HepG2 (cell line): ENCODE results near the gene KLHL18. TPM values are rescaled to one million over a fixed set of nuclear protein-coding genes. Genes with fewer than 3 reads are reported as not detected.
A peak's percentile ranks its signal among the peaks of the same experiment; 100 is the strongest.

Source experiments
- ATAC-seq: fragments of 200-7000 bp; cut with Tn5 transposase; 3 replicates; pipeline ENCODE4 v1.9.1; 2020; ENCODE audit warnings: mild to moderate bottlenecking, moderate library complexity
- BruUV-seq: library from RNA; stranded (reverse); fragments of 400-500 nt; replicated peaks from 2 replicates; lab custom pipeline; 2021; lab: Mats Ljungman, UMichigan
- CTCF ChIA-PET: fragments of 300-600 bp; formaldehyde crosslinking; extraction: SDS; loops from one replicate; lab custom pipeline; 2021; ENCODE audit warnings: low total read pairs, inconsistent platforms, low intra/inter-chr PET ratio; lab: Yijun Ruan, JAX
- POLR2A ChIA-PET: fragments of 350-600 bp; sonication (Branson Sonifier 250); formaldehyde crosslinking; loops from one replicate; lab custom pipeline; 2020; ENCODE audit warnings: antibody characterized with exemption, inconsistent platforms; lab: Yijun Ruan, JAX
- DNase-seq: peaks from one replicate; pipeline ENCODE4 v3.0.0-alpha.2; 2015; ENCODE audit warnings: low spot score
- FAIRE-seq: peaks from 3 replicates; lab custom pipeline; 2011; peaks lifted over from hg19 to GRCh38; lab: Jason Lieb, UNC
- H2AFZ ChIP-seq: one replicate; pipeline ENCODE4 v1.6.1; 2011; ENCODE audit warnings: low read length, inconsistent platforms
- H3K27ac ChIP-seq: fragments of 300-600 bp; 3 replicates; pipeline ENCODE4 v1.8.0; 2011; ENCODE audit warnings: mixed run types, mild to moderate bottlenecking, mixed read lengths, low read length, inconsistent platforms; ENCODE audit not compliant: insufficient read depth; ENCODE audit errors: extremely low read length
- H3K27me3 ChIP-seq, 2 experiments: fragments of 200-600 bp in 1 of 2; 2 replicates in 1 of 2; 3 replicates in 1 of 2; pipeline versions ENCODE4 v1.6.0 to v1.8.0; 2011; ENCODE audit warnings: low read length in 2 of 2, mild to moderate bottlenecking in 2 of 2, moderate library complexity in 2 of 2, inconsistent platforms in 1 of 2; ENCODE audit not compliant: insufficient read depth in 2 of 2, control insufficient read depth in 1 of 2
- H3K36me3 ChIP-seq, 2 experiments: fragments of 200-600 bp in 1 of 2; replicated peaks in 1 of 2; 2 replicates in 1 of 2; 3 replicates in 1 of 2; pipeline versions ENCODE4 v1.5.1 to v1.8.0; 2011; ENCODE audit warnings: low read length in 2 of 2, inconsistent platforms in 1 of 2; ENCODE audit not compliant: insufficient read depth in 2 of 2, control insufficient read depth in 1 of 2
- H3K4me1 ChIP-seq: 2 replicates; pipeline ENCODE4 v1.5.1; 2012; ENCODE audit warnings: low read length, inconsistent platforms; ENCODE audit not compliant: insufficient read depth
- H3K4me2 ChIP-seq: 2 replicates; pipeline ENCODE4 v1.6.0; 2011; ENCODE audit warnings: low read depth, low read length, inconsistent platforms
- H3K4me3 ChIP-seq, 3 experiments: fragments of 200-600 bp in 1 of 3; sonication (generic), shearing (Covaris generic) in 1 of 3; replicated peaks in 1 of 3; 2 replicates each; pipeline ENCODE4 v1.5.1; 2011 to 2016; ENCODE audit warnings: low read length in 3 of 3, inconsistent platforms in 2 of 3, low read depth in 2 of 3, mild to moderate bottlenecking in 2 of 3, control low read depth in 1 of 3, mixed read lengths in 1 of 3; ENCODE audit not compliant: insufficient read depth in 1 of 3
- H3K79me2 ChIP-seq: one replicate; pipeline ENCODE4 v1.6.1; 2011; ENCODE audit warnings: low read length, inconsistent platforms; ENCODE audit not compliant: insufficient read depth
- H3K9ac ChIP-seq: 2 replicates; pipeline ENCODE4 v1.6.0; 2011; ENCODE audit warnings: mild to moderate bottlenecking, low read depth, low read length, inconsistent platforms; ENCODE audit not compliant: insufficient read depth
- H3K9me3 ChIP-seq: 2 replicates; pipeline ENCODE4 v1.5.1; 2012; ENCODE audit warnings: mild to moderate bottlenecking, low read length
- H4K20me1 ChIP-seq: 2 replicates; pipeline ENCODE4 v1.6.0; 2011; ENCODE audit warnings: inconsistent platforms, mild to moderate bottlenecking, low read length, moderate library complexity; ENCODE audit not compliant: insufficient read depth
- NR2C2 ChIP-seq: sonication (generic); formaldehyde crosslinking; IDR thresholded peaks from 2 replicates; pipeline ENCODE4 v1.4.0; 2020; ENCODE audit warnings: missing genetic modification reagents, mild to moderate bottlenecking, moderate library complexity, borderline replicate concordance
- TOPORS ChIP-seq: sonication (generic); formaldehyde crosslinking; IDR thresholded peaks from 2 replicates; pipeline ENCODE4 v1.8.0; 2023; ENCODE audit warnings: mild to moderate bottlenecking, missing genetic modification reagents
- ZNF292 ChIP-seq: sonication (generic); formaldehyde crosslinking; IDR thresholded peaks from 2 replicates; pipeline ENCODE4 v1.8.1; 2022; ENCODE audit warnings: mild to moderate bottlenecking, low read depth, missing genetic modification reagents, borderline replicate concordance
- ZNF460 ChIP-seq: sonication (generic); formaldehyde crosslinking; IDR thresholded peaks from 2 replicates; pipeline ENCODE4 v1.5.1; 2020; ENCODE audit warnings: missing genetic modification reagents, mild to moderate bottlenecking, borderline replicate concordance
- ZNF737 ChIP-seq: sonication (generic); formaldehyde crosslinking; IDR thresholded peaks from 2 replicates; pipeline ENCODE4 v1.5.0; 2020; ENCODE audit warnings: missing genetic modification reagents, mild to moderate bottlenecking, borderline replicate concordance
- WGBS: methylation state at CpG from one replicate; pipeline ENCODE4 v1.1.6; 2017; ENCODE audit warnings: low lambda C conversion rate; 5-methylcytosine and 5-hydroxymethylcytosine counted together
- in situ Hi-C: cut with HindIII; loops from 2 replicates; pipeline ENCODE4 v1.10.0; 2017; ENCODE audit warnings: low pct_unique_long_range_greater_than_20kb; ENCODE audit not compliant: extremely low pct_ligation_motif_present
- intact Hi-C: fragments of 100-400 bp; cut with micrococcal nuclease; formaldehyde crosslinking; loops from one replicate; pipeline ENCODE4 v1.10.0; 2022; ENCODE audit not compliant: unreplicated experiment
- polyA plus RNA-seq, 8 experiments: library from polyadenylated mRNA; depleted of rRNA in 3 of 8; stranded (reverse) in 7 of 8; unstranded in 1 of 8; fragments of >200 nt; fragmentation: Illumina TruSeq in 4 of 8; extraction: Trizol in 4 of 8; gene quantifications; 2 replicates each; pipeline versions ENCODE4 v1.2.1 to v1.2.3, GENCODE V29; 2011 to 2016; ENCODE audit warnings: low read depth in 4 of 8, missing spikeins in 1 of 8, mixed read lengths in 1 of 8; ENCODE audit not compliant: insufficient read depth in 1 of 8
- total RNA-seq, 5 experiments: library from RNA; depleted of rRNA; stranded (reverse); fragments of >200 nt; fragmentation: Illumina TruSeq; extraction: Trizol; gene quantifications; 2 replicates each; pipeline ENCODE4 v1.2.3, GENCODE V29; 2016; ENCODE audit warnings: low read depth in 1 of 5
- TF ChIP-seq, protein P1 (sequence below): IDR thresholded peaks from 2 replicates; pipeline ENCODE4 v1.6.1; 2012; ENCODE audit warnings: low read depth, low read length, improper control_type of control experiment
- TF ChIP-seq, protein P2 (sequence below): sonication (generic); formaldehyde crosslinking; IDR thresholded peaks from 2 replicates; pipeline ENCODE4 v1.9.0; 2021; ENCODE audit warnings: missing genetic modification reagents, mild to moderate bottlenecking, borderline replicate concordance
- TF ChIP-seq, protein P3 (sequence below): sonication (generic); formaldehyde crosslinking; IDR thresholded peaks from 2 replicates; pipeline ENCODE4 v1.4.0; 2020; ENCODE audit warnings: missing genetic modification reagents
- TF ChIP-seq, protein P4 (sequence below): sonication (generic); IDR thresholded peaks from 2 replicates; pipeline ENCODE4 v1.6.1; 2016; ENCODE audit warnings: low read depth, borderline replicate concordance
- TF ChIP-seq, protein P5 (sequence below): sonication (generic); formaldehyde crosslinking; IDR thresholded peaks from 2 replicates; pipeline ENCODE4 v1.5.0; 2020; ENCODE audit warnings: missing genetic modification reagents
- TF ChIP-seq, protein P6 (sequence below): sonication (generic); formaldehyde crosslinking; IDR thresholded peaks from 2 replicates; pipeline ENCODE4 v1.5.0; 2020; ENCODE audit warnings: mild to moderate bottlenecking, missing genetic modification reagents

Gene KLHL18
- total and polyA plus RNA-seq, 2 of the 13 experiments (the other 11 are each of a cell fraction or from before 2014, with no cell fraction given): 17.5 to 18.8 TPM

DNA sequence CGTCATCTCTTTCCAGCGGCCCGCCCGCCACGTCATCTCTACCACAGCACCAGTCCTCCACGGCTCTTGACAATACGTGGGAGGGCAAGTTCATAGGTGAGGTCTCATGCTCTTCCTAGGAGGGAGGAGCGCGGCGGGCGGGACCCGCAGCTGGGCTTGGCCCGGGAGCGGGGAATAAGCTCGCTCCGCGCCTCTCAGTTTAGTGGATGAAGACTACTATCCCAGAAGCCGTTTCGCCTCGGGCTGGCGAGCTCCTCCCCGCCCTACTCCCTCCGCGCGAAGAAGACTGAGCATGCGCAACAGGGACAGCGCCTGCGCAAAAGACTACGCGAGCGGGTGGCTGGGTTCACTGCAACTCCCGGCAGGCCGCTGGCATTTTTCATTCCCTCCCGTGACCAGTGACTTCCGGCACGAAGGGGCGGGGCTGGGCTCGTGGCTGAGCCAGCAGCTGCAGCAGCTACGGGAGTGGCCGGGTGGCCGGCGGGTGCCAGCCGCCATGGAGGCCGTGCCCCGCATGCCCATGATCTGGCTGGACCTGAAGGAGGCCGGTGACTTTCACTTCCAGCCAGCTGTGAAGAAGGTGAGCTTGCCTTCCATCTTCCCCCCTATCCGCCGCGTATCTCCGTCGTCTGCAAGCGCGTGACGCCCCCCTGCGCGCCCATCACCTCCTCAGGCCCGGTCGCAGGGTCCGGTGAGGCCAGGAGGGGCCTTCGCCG is 98.0 kb downstream of the KLHL18 start, which contains the start of gene PTPN23:
TSS of gene PTPN23 (plus strand) at position 421 of the 716 bp plus-strand sequence. CDS start at position 497, 76 bp downstream.
- peak; percentile 94 for FAIRE-seq
- Histone ChIP-seq H3K4me3 (peak within 1 kb of the TSS; percentile 83 to 99 (median 87)), H3K27ac (peak within 1 kb of the TSS; percentile 99), H2AFZ (no peak within 1 kb of the TSS), H3K4me2 (peak within 1 kb of the TSS; percentile 91), H3K4me1 (peaks cover 82% of the 10 kb centered on the region), H3K36me3 (0 out of 5 replicates have a peak, but pooled peaks cover 0 to 2% of the 10 kb centered on the region in 2 experiments), H3K9me3 (no peaks in the 10 kb centered on the region), H3K79me2 (peaks cover 41% of the 10 kb centered on the region), H3K27me3 (no peaks in the 10 kb centered on the region; a peak in 1 of 5 replicates), H4K20me1 (peaks cover 15% of the 10 kb centered on the region), H3K9ac (peak within 1 kb of the TSS; percentile 98)
- ChIA-PET POLR2A (interaction anchor here (0.5 to 3.2 kb wide), 25 partner anchors 9 to 445 kb away, joined by 3 to 25 read pairs (median 4); partner anchors contain the start of genes KIF9, KLHL18, SCAP and SETD2), CTCF (no interaction called here)
- peak; percentile 79 for ATAC-seq
- peak; percentile 97 for DNase-seq
- in situ Hi-C loops (no loop called here), intact Hi-C loops (loop anchor here (1.0 to 2.0 kb wide), 2 partner anchors 14 to 95 kb away; partner anchors contain the start of gene SCAP)
- 7% methylated on average over 3 of the region's 61 CpGs for WGBS
- TSS peak; percentile 78 for BruUV-seq
- no peak for TF ChIP-seq ZNF292
- no peak for TF ChIP-seq ZNF460
- TF ChIP-seq ZNF737 (CRISPR knock-in tag): no peak
- TF ChIP-seq, protein P1, sequence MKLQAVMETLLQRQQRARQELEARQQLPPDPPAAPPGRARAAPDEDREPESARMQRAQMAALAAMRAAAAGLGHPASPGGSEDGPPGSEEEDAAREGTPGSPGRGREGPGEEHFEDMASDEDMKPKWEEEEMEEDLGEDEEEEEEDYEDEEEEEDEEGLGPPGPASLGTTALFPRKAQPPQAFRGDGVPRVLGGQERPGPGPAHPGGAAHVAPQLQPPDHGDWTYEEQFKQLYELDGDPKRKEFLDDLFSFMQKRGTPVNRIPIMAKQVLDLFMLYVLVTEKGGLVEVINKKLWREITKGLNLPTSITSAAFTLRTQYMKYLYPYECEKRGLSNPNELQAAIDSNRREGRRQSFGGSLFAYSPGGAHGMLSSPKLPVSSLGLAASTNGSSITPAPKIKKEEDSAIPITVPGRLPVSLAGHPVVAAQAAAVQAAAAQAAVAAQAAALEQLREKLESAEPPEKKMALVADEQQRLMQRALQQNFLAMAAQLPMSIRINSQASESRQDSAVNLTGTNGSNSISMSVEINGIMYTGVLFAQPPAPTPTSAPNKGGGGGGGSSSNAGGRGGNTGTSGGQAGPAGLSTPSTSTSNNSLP: peak; percentile 11; the same call in 1 of the 2 replicates
- TF ChIP-seq NR2C2 (CRISPR knock-in tag): peak; percentile 82; the same call in 1 of the 2 replicates
- TF ChIP-seq, protein P2, sequence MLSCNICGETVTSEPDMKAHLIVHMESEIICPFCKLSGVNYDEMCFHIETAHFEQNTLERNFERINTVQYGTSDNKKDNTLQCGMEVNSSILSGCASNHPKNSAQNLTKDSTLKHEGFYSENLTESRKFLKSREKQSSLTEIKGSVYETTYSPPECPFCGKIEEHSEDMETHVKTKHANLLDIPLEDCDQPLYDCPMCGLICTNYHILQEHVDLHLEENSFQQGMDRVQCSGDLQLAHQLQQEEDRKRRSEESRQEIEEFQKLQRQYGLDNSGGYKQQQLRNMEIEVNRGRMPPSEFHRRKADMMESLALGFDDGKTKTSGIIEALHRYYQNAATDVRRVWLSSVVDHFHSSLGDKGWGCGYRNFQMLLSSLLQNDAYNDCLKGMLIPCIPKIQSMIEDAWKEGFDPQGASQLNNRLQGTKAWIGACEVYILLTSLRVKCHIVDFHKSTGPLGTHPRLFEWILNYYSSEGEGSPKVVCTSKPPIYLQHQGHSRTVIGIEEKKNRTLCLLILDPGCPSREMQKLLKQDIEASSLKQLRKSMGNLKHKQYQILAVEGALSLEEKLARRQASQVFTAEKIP (CRISPR knock-in tag): no peak
- TF ChIP-seq TOPORS (CRISPR knock-in tag): no peak
- TF ChIP-seq, protein P3, sequence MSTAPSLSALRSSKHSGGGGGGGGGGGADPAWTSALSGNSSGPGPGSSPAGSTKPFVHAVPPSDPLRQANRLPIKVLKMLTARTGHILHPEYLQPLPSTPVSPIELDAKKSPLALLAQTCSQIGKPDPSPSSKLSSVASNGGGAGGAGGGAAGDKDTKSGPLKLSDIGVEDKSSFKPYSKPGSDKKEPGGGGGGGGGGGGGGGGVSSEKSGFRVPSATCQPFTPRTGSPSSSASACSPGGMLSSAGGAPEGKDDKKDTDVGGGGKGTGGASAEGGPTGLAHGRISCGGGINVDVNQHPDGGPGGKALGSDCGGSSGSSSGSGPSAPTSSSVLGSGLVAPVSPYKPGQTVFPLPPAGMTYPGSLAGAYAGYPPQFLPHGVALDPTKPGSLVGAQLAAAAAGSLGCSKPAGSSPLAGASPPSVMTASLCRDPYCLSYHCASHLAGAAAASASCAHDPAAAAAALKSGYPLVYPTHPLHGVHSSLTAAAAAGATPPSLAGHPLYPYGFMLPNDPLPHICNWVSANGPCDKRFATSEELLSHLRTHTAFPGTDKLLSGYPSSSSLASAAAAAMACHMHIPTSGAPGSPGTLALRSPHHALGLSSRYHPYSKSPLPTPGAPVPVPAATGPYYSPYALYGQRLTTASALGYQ (CRISPR knock-in tag): peak; percentile 75
- TF ChIP-seq, protein P4, sequence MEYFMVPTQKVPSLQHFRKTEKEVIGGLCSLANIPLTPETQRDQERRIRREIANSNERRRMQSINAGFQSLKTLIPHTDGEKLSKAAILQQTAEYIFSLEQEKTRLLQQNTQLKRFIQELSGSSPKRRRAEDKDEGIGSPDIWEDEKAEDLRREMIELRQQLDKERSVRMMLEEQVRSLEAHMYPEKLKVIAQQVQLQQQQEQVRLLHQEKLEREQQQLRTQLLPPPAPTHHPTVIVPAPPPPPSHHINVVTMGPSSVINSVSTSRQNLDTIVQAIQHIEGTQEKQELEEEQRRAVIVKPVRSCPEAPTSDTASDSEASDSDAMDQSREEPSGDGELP: peak; percentile 73; the same call in 1 of the 2 replicates
- TF ChIP-seq, protein P5, sequence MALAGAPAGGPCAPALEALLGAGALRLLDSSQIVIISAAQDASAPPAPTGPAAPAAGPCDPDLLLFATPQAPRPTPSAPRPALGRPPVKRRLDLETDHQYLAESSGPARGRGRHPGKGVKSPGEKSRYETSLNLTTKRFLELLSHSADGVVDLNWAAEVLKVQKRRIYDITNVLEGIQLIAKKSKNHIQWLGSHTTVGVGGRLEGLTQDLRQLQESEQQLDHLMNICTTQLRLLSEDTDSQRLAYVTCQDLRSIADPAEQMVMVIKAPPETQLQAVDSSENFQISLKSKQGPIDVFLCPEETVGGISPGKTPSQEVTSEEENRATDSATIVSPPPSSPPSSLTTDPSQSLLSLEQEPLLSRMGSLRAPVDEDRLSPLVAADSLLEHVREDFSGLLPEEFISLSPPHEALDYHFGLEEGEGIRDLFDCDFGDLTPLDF (CRISPR knock-in tag): peak; percentile 88
- TF ChIP-seq, protein P6, sequence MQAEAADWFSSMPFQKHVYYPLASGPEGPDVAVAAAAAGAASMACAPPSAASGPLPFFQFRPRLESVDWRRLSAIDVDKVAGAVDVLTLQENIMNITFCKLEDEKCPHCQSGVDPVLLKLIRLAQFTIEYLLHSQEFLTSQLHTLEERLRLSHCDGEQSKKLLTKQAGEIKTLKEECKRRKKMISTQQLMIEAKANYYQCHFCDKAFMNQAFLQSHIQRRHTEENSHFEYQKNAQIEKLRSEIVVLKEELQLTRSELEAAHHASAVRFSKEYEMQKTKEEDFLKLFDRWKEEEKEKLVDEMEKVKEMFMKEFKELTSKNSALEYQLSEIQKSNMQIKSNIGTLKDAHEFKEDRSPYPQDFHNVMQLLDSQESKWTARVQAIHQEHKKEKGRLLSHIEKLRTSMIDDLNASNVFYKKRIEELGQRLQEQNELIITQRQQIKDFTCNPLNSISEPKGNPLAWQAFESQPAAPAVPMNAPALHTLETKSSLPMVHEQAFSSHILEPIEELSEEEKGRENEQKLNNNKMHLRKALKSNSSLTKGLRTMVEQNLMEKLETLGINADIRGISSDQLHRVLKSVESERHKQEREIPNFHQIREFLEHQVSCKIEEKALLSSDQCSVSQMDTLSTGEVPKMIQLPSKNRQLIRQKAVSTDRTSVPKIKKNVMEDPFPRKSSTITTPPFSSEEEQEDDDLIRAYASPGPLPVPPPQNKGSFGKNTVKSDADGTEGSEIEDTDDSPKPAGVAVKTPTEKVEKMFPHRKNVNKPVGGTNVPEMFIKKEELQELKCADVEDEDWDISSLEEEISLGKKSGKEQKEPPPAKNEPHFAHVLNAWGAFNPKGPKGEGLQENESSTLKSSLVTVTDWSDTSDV (CRISPR knock-in tag): peak; percentile 31; the same call in 1 of the 2 replicates
